HG03558 (cell line): ENCODE results near the gene ZMYND8.
"Not testable (repeated sequence)": the region's sequence is repeated elsewhere in the genome, so short reads cannot be mapped to it uniquely, and the experiment has no call there.

Experiments used
- ATAC-seq: cut with Tn5 transposase; IDR thresholded peaks from one replicate; pipeline ENCODE4 v1.9.1; 2021; ENCODE audit warnings: moderate number of reproducible peaks; ENCODE audit not compliant: unreplicated experiment; ENCODE audit errors: extremely low read depth

ZMYND8 gene

GRCh38 chr20:47356526-47357295 is at the start of gene ZMYND8:
ZMYND8 (minus strand) TSS chr20:47356699; CDS start chr20:47356670, 29 bp downstream.
- ATAC-seq = no peak

GRCh38 chr20:47405775-47406325 is 49.4 kb upstream of the ZMYND8 start:
- no peak for ATAC-seq

DNA sequence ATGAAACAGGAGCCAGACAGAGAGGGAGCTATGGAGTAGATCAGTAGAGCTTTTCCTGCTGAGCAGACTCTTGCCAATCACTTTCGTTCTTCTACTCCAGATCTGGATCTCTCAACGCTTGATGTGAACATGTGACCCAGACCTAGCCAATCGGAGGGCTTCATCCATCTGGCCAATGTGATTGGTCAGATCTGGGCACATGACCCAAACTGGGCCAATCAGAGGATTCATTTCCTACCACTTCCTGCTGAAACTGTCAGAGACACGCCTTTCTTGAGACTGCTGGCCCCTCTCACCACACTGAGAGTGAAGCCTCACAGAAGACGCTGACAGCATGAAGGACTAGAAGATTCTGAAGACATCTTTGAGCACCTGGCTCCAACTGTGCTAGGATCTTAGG is 44.2 kb upstream of the ZMYND8 start:
- ATAC-seq = no peak

DNA sequence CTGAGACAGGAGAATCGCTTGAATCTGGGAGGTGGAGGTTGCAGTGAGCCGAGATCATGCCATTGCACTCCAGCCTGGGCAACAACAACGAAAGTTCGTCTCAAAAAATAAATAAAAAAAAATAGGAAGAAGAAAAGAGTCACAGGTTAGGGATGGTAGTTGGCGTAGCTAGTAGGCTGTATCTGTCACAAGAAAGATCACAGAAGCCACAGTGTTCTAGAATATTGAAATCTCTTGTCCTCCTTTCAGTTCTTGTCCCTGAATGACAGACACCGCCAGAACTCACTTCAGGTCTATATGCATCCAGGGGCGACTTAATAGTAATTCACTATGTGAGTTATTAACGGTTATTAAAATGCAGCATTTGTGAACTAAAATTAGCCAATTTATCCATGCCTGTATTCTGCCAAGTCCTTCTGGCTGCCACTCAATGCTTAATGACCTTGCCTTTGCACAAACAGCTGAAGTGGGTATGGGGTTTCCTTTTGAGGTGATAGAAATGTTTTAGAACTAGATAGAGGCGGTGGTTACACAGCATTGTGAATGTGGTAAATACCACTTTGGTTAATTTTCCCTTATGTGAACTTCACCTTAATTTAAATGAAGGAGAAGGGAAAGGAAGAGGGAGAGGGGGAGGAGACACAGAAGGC is 41.3 kb upstream of the ZMYND8 start:
- ATAC-seq = no peak

GRCh38 chr20:47396762-47397476 is 40.4 kb upstream of the ZMYND8 start:
- ATAC-seq = no peak

- not testable (repeated sequence) for ATAC-seq
Measured at GRCh38 chr20:47393796-47394514, 37.5 kb upstream of the ZMYND8 start.

GRCh38 chr20:47392721-47393073 is 36.2 kb upstream of the ZMYND8 start:
- ATAC-seq = no peak

DNA sequence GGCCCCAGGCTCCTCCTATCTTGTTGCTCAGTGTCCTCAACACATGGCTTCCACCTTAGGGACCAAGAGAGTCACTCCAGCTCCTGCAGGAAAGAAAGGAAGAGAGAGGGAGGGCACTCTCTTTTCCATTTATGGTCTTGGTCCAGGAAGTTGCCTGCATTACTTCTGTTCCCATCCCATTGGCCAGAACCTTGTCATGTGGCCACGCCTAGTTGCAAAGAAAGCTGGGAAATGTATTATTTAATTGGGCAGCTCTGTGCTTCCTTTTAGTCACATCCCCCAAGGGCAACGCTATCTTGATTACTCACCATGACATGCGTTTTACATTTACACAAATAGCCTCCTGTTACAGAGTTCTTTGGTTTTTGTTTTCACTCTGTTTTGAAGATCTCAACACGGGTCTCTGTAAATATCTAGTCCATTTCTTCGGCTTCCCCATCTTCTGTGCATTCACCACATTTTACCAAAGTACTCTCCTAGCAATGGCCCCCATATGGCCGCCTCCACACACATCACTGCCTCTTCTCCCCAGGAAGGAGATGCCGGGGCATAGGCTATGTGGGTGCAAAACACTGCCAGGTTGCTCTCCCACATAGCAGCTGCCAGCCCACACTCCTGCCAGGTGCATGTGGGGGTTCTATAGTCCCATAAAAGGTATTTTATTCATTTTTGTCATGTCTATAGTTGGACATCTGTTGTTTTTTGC is 35.7 kb upstream of the ZMYND8 start:
- no peak for ATAC-seq

DNA sequence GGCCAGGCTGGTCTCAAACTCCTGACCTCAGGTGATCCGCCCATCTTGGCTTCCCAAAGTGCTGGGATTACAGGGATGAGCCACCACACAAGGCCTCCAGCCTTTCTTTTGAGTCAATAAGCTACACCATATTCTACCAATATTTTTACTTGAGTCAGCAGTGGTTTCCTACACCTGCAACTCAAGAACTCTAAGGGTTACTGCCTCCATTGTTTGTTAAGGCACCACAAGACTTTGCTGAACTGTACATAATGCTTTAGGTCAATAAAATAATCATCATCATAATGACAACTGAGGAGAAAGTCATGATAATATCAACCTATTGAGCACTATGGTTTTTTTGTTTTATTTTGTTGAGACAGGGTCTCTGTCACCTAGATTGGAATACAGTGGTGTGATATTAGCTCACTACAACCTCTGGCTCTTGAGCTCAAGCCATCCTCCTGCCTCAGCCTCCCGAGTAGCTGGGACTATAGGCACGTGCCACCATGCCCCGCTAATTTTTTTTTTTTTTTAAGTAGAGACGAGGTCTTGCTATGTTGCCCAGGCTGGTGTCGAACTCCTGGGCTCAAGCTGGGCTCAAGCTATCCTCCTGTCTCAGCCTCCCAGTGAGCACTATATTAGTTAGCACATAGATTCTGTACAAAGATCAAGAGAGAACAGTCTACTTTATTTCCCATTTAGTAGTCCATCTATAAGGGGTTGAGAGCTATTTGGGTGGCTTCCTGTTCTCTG is 34.9 kb upstream of the ZMYND8 start:
- ATAC-seq = no peak

- ATAC-seq = no peak
Measured at GRCh38 chr20:47389867-47390347, 33.4 kb upstream of the ZMYND8 start.

- not testable (repeated sequence) for ATAC-seq
Measured at GRCh38 chr20:47385968-47386367, 29.5 kb upstream of the ZMYND8 start.

DNA sequence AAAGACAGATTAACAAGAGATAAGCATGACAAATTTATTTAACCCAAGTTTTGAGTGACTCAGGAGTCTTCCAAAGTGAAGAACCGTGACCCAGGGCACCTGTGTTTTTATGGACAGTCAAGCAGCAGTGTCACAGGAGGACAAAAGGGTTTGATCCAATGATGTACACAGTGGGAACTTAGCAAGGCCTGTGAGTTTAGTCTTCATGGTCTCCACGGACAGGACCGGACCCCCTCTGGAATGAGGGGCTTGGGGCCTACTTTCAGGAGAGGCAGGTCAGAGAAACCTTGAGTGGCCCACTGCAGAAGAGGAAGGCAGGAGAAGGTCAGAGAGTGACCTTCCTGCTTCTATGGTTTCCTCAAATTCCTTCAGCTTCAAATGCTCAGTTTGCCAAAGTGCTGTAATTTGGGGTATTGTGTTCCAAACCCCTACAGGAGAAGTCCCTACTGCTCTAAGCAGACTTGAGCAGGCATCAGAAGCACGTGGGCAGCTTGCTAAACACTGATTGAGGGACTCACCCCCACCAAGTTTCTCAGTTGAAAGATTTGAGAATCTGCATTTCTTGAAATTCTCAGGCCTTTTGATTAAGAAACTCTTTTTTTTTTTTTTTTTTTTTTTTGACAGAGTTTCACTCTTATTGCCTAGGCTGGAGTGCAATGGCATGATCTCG is 26.4 kb upstream of the ZMYND8 start:
- no peak for ATAC-seq

DNA sequence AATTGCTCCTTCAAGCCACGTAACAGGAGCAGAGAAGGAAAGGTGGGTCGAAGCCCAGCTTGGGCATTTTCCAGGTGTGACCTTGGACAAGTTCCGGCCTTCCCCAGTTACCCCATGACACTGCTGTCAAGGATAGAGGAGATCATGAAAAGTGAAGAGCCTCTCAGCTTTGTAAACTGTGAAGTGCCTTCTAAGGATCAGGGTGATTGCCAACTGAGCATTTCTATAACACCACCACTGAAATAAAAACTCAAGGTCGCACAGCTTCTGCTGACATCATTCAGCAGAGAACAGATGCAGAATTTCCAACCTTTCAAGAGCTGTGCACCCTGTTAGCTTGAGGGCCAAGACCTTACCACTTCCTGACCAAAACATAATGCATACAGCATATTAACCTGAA is 24.0 kb upstream of the ZMYND8 start:
- no peak for ATAC-seq

GRCh38 chr20:47379433-47380150 is 23.1 kb upstream of the ZMYND8 start:
- no peak for ATAC-seq

DNA sequence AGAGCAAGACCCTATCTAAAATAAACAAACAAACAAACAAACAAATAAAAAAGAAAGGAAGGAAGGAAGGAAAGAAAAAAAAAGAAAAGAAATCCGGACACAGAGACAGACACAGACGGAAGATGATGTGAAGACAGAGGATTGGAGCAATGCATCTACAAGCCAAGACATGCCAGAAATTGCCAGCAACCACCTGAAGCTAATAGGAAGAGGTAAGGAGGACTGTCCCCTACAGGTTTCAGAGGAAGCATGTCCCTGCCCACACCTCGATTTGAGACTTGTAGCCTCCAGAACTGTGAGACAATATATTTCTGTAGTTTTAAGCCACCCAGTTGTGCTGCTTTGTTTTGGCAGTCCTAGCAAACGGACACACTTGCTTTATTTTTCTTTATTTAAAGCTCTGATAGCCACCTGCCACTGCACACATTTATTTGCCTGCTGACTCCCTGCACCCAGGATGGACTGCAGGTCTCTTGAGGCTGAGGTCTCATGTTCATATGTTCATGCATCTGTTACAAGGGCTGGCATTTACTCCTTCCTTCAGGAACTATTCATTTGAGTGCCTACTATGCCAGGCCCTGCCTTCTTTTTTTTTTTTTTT is 20.7 kb upstream of the ZMYND8 start:
- ATAC-seq = no peak

DNA sequence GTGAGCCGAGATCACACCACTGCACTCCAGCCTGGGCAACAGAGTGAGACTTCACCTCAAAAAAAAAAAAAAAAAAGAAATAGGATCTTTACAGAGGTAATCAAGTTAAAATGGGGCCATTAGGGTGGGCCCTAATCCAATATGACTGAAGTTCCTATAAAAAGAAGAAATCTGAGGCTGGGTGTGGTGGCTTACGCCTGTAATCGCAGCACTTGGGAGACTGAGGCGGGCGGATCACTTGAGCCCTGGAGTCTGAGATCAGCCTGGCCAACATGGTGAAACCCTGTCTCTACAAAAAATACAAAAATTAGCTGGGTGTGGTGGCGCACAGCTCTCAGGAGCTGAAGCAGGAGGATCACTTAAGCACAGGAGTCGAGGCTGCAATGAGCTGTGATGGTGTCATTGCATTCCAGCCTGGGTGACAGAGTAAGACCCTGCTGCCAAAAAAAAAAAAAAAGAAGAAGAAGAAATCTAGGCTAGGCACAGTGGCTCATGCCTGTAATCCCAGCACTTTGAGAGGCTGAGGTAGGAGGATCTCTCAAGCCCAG is 19.7 kb upstream of the ZMYND8 start:
- not testable (repeated sequence) for ATAC-seq

DNA sequence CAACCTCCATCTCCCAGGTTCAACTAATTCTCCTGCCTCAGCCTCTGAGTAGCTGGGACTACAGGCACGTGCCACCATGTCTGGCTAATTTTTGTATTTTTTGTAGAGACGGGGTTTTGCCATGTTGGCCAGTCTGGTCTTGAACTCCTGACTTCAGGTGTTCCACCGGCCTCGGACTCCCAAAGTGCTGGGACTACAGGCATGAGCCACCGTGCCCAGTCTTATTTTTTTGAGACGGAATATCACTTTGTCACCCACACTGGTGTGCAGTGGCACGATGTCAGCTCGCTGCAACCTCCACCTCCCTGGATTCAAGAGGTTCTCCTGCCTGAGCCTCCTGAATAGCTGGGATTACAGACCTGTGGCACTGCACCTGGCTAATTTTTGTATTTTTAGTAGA is 17.6 kb upstream of the ZMYND8 start:
- not testable (repeated sequence) for ATAC-seq
